GM18502 (cell line): ENCODE results near the gene KCNK18.

ENCODE experiments used
- ATAC-seq: cut with Tn5 transposase; IDR thresholded peaks from one replicate; pipeline ENCODE4 v1.9.1; 2021; ENCODE audit warnings: mild to moderate bottlenecking; ENCODE audit not compliant: unreplicated experiment, poor library complexity

KCNK18 gene

GRCh38 chr10:117248750-117249465 is 51.6 kb downstream of the KCNK18 start:
- ATAC-seq, result no peak

- ATAC-seq, result no peak
Observed at GRCh38 chr10:117249493-117250093, 52.3 kb downstream of the KCNK18 start.

- ATAC-seq, result no peak
Observed at GRCh38 chr10:117250411-117250810, 53.1 kb downstream of the KCNK18 start.

- ATAC-seq, result no peak
Observed at GRCh38 chr10:117253908-117254307, 56.6 kb downstream of the KCNK18 start.

- no peak for ATAC-seq
Observed at GRCh38 chr10:117254338-117254737, 57.0 kb downstream of the KCNK18 start.

- no peak for ATAC-seq
Observed at GRCh38 chr10:117254774-117255735, 57.8 kb downstream of the KCNK18 start.

GRCh38 chr10:117255835-117256460 is 58.7 kb downstream of the KCNK18 start:
- ATAC-seq, result no peak

- ATAC-seq, result no peak
Observed at GRCh38 chr10:117256910-117257309, 59.6 kb downstream of the KCNK18 start.

- ATAC-seq, result no peak
Observed at GRCh38 chr10:117257721-117258120, 60.4 kb downstream of the KCNK18 start.

GRCh38 chr10:117259279-117259678 is 62.0 kb downstream of the KCNK18 start:
- no peak for ATAC-seq
